Right lobe of liver (tissue), 4 donors: ENCODE data around the gene RPRML.

Source experiments
- CTCF ChIP-seq, 4 donors: fragments of 200-600 bp in 3 of 4; fragments of 450-650 bp in 1 of 4; IDR thresholded peaks; one replicate each; pipeline versions ENCODE4 v1.5.1 to v1.8.0; 2016 to 2022; ENCODE audit warnings: antibody characterized with exemption in 4 of 4, mild to moderate bottlenecking in 2 of 4
- POLR2A ChIP-seq: fragments of 450-650 bp; IDR thresholded peaks from one replicate; pipeline ENCODE4 v1.6.1; 2017; ENCODE audit warnings: antibody characterized with exemption, mild to moderate bottlenecking
- donor health status: DM: no; HTN: no; CAD: no.
- donor health status: DM: no; HTN: no; CAD: no.
- donor health status: DM: no; HTN: yes; CAD: no.

- TF ChIP-seq CTCF (IDR thresholded peaks at IDR 0.05) (no peak), POLR2A (no peak)
These were observed 10.2 kb downstream of the RPRML start for GRCh38 chr17:46968896-46969295.
